Measurements from ENCODE around the gene RAF1. TPM values are rescaled to one million over a fixed set of nuclear protein-coding genes. Genes with fewer than 3 reads are reported as not detected.

The RAF1 gene
- total and polyA plus RNA-seq, 2 of the 13 experiments (the other 11 are each of a cell fraction or from before 2014, with no cell fraction given), result 72.2 to 91.4 TPM

- no peak for TF ChIP-seq HMGA1 (CRISPR knock-in tag; conservative IDR thresholded peaks at IDR 0.05)
- no peak for TF ChIP-seq AHR (CRISPR knock-in tag; IDR thresholded peaks at IDR 0.05)
- no peak for TF ChIP-seq SATB2 (CRISPR knock-in tag; IDR thresholded peaks at IDR 0.05)
- no peak for TF ChIP-seq FOXP1 (IDR thresholded peaks at IDR 0.05)
- TF ChIP-seq FOXP1 (CRISPR knock-in tag; IDR thresholded peaks at IDR 0.05), result no peak
- TF ChIP-seq FUBP1 (CRISPR knock-in tag; IDR thresholded peaks at IDR 0.05; ENCODE audit: borderline replicate concordance), result no peak
- TF ChIP-seq ZNF703 (CRISPR knock-in tag; IDR thresholded peaks at IDR 0.05; ENCODE audit: borderline replicate concordance), result no peak
- no peak for TF ChIP-seq ZMAT5 (CRISPR knock-in tag; IDR thresholded peaks at IDR 0.05; ENCODE audit: borderline replicate concordance, low read depth)
- no peak for TF ChIP-seq MTA1 (CRISPR knock-in tag; IDR thresholded peaks at IDR 0.05; ENCODE audit: borderline replicate concordance)
- no peak for TF ChIP-seq SP1 (IDR thresholded peaks at IDR 0.05)
- TF ChIP-seq SP1 (CRISPR knock-in tag; IDR thresholded peaks at IDR 0.05), result no peak
- peak in 1 of 2 experiments; percentile 38; a peak in 2 of 4 replicates for TF ChIP-seq MAFK (conservative IDR thresholded peaks at IDR 0.05 in 1 of 2, IDR thresholded peaks at IDR 0.05 in 1 of 2; ENCODE audit: low read length in 2 of 2)
- no peak for TF ChIP-seq MED1 (CRISPR knock-in tag; IDR thresholded peaks at IDR 0.05)
- no peak for TF ChIP-seq HDAC1 (CRISPR knock-in tag; IDR thresholded peaks at IDR 0.05)
- peak; percentile 9; the same call in 1 of the 2 replicates for TF ChIP-seq CEBPB (IDR thresholded peaks at IDR 0.05; ENCODE audit: borderline replicate concordance, low read depth, low read length)
- 0 out of 2 replicates have a peak, but pooled peaks have one; percentile 22 for TF ChIP-seq MAFF (IDR thresholded peaks at IDR 0.05; ENCODE audit: low read depth, low read length)
- no peak for TF ChIP-seq ZNF740 (CRISPR knock-in tag; IDR thresholded peaks at IDR 0.05)
- no peak for TF ChIP-seq ARID5B (CRISPR knock-in tag; IDR thresholded peaks at IDR 0.05)
Observed at GRCh38 chr3:12681943-12682390, 18.1 kb upstream of the RAF1 start (continued).
